ENCODE data around the gene GALK2. TPM values are rescaled to one million over a fixed set of nuclear protein-coding genes. Genes with fewer than 3 reads are reported as not detected.
"Not testable (repeated sequence)": the region's sequence is repeated elsewhere in the genome, so short reads cannot be mapped to it uniquely, and the experiment has no call there.

GALK2 gene
- total and polyA plus RNA-seq, 2 donors (not counting 1 experiment from before 2014, with no cell fraction given) = 11.2 to 23.1 TPM

GRCh38 chr15:49200347-49200746, 30.3 kb downstream of the GALK2 start:
- Mint-ChIP-seq H3K9me3 (ENCODE audit: insufficient read depth) (peaks cover 1% of the 10 kb centered on the region), H3K4me3 (no peak overlapping the region), H3K4me1 (peaks cover 5% of the 10 kb centered on the region), H3K27ac (no peak overlapping the region), H3K27me3 (no peaks in the 10 kb centered on the region)
- no peak for DNase-seq
- 100% methylated on average over 1 of the region's 3 CpGs for WGBS (ENCODE audit: insufficient coverage)
- Histone ChIP-seq H3K4me2 (replicated peaks; ENCODE audit: low read depth, low read length, poor library complexity, severe bottlenecking) (no peak overlapping the region), H3K9ac (ENCODE audit: low read length) (no peak overlapping the region), H3K9me3 (ENCODE audit: control extremely low read depth in 1 of 3, control insufficient read depth in 2 of 3, insufficient read depth in 1 of 3, low read length in 2 of 3) (peaks cover 0 to 3% (median 0%) of the 10 kb centered on the region in 3 donors), H3K36me3 (replicated peaks in 1 of 2; ENCODE audit: control extremely low read depth in 1 of 2, control insufficient read depth in 1 of 2, extremely low read depth in 1 of 2, insufficient read depth in 2 of 2, low read length in 1 of 2) (peaks cover 0 to 5% of the 10 kb centered on the region in 2 experiments), H2AFZ (ENCODE audit: insufficient read depth, low read depth, low read length, poor library complexity, severe bottlenecking) (no peak overlapping the region), H3K27me3 (replicated peaks in 1 of 4; ENCODE audit: control extremely low read depth in 1 of 4, control insufficient read depth in 3 of 4, insufficient read depth in 4 of 4, low read length in 3 of 4) (no peaks in the 10 kb centered on the region), H3K4me1 (ENCODE audit: control insufficient read depth in 2 of 2, insufficient read depth in 2 of 2, low read length in 2 of 2) (no peaks in the 10 kb centered on the region), H4K20me1 (ENCODE audit: control insufficient read depth, insufficient read depth, low read length, poor library complexity, severe bottlenecking) (no peaks in the 10 kb centered on the region), H3K4me3 (ENCODE audit: control extremely low read depth in 1 of 5, extremely low read depth in 1 of 5, insufficient read depth in 1 of 5, low read depth in 2 of 5, low read length in 4 of 5) (no peak overlapping the region), H3K27ac (ENCODE audit: low read length in 2 of 2) (no peak overlapping the region), H3K79me2 (ENCODE audit: control insufficient read depth, insufficient read depth, low read length) (peaks cover 7% of the 10 kb centered on the region)
- ATAC-seq (ENCODE audit: low read depth) = no peak
- no peak for TF ChIP-seq CTCF (IDR thresholded peaks at IDR 0.05)
- TF ChIP-seq EZH2 (IDR thresholded peaks at IDR 0.05; ENCODE audit: borderline replicate concordance, insufficient read depth, low read depth, low read length, poor library complexity, severe bottlenecking) = no peak
- ChIA-PET POLR2A (no interaction called here), CTCF (no interaction called here)
- intact Hi-C loops (cut with micrococcal nuclease) = no loop called here

GRCh38 chr15:49208102-49208501, 38.1 kb downstream of the GALK2 start:
- Histone ChIP-seq H3K9me3 (ENCODE audit: control extremely low read depth in 1 of 3, control insufficient read depth in 2 of 3, insufficient read depth in 1 of 3, low read length in 2 of 3) (peaks cover 1 to 20% (median 18%) of the 10 kb centered on the region in 3 donors), H3K79me2 (ENCODE audit: control insufficient read depth, insufficient read depth, low read length) (peaks cover 29% of the 10 kb centered on the region)
- H3K4me2 ChIP-seq (replicated peaks; ENCODE audit: low read depth, low read length, poor library complexity, severe bottlenecking); H3K36me3 ChIP-seq (replicated peaks in 1 of 2; ENCODE audit: control extremely low read depth in 1 of 2, control insufficient read depth in 1 of 2, extremely low read depth in 1 of 2, insufficient read depth in 2 of 2, low read length in 1 of 2); H3K27me3 ChIP-seq (replicated peaks in 1 of 4; ENCODE audit: control extremely low read depth in 1 of 4, control insufficient read depth in 3 of 4, insufficient read depth in 4 of 4, low read length in 3 of 4); H3K27ac ChIP-seq (ENCODE audit: low read length in 2 of 2); DNase-seq; H3K4me3 Mint-ChIP-seq; H3K27me3 Mint-ChIP-seq; H3K27ac Mint-ChIP-seq; H2AFZ ChIP-seq (ENCODE audit: insufficient read depth, low read depth, low read length, poor library complexity, severe bottlenecking); CTCF ChIA-PET; intact Hi-C loops (cut with micrococcal nuclease); H3K4me1 ChIP-seq (ENCODE audit: control insufficient read depth in 2 of 2, insufficient read depth in 2 of 2, low read length in 2 of 2); ATAC-seq (ENCODE audit: low read depth); POLR2A ChIA-PET; H3K4me1 Mint-ChIP-seq; H3K4me3 ChIP-seq (ENCODE audit: control extremely low read depth in 1 of 5, extremely low read depth in 1 of 5, insufficient read depth in 1 of 5, low read depth in 2 of 5, low read length in 4 of 5); H3K9ac ChIP-seq (ENCODE audit: low read length); H4K20me1 ChIP-seq (ENCODE audit: control insufficient read depth, insufficient read depth, low read length, poor library complexity, severe bottlenecking): not testable (repeated sequence)
- H3K9me3 Mint-ChIP-seq (ENCODE audit: insufficient read depth) = peaks cover 24% of the 10 kb centered on the region
